Activated naive CD8-positive, alpha-beta T cell (primary cell): Measurements from ENCODE around the gene TRNP1.

Experiments used
- H3K27ac Mint-ChIP-seq: one replicate; pipeline ENCODE4 v1.8.0; 2021; ENCODE audit warnings: mixed read lengths
- H3K27me3 Mint-ChIP-seq: one replicate; pipeline ENCODE4 v1.8.0; 2021; ENCODE audit warnings: mixed read lengths
- H3K36me3 Mint-ChIP-seq: one replicate; pipeline ENCODE4 v1.8.0; 2021; ENCODE audit warnings: mixed read lengths
- H3K4me1 Mint-ChIP-seq: one replicate; pipeline ENCODE4 v1.8.0; 2021; ENCODE audit warnings: low read depth, mixed read lengths
- H3K4me3 Mint-ChIP-seq: one replicate; pipeline ENCODE4 v1.8.0; 2021; ENCODE audit warnings: mild to moderate bottlenecking, mixed read lengths
- H3K9me3 Mint-ChIP-seq: one replicate; pipeline ENCODE4 v1.8.0; 2021; ENCODE audit warnings: low read depth, mixed read lengths

TRNP1 gene

GRCh38 chr1:27021354-27022031 is 28.0 kb downstream of the TRNP1 start:
- H3K9me3 Mint-ChIP-seq, result no peaks in the 10 kb centered on the region
- no peak overlapping the region for H3K27ac Mint-ChIP-seq
- no peak overlapping the region for H3K4me3 Mint-ChIP-seq
- H3K27me3 Mint-ChIP-seq, result peaks cover under 1% of the 10 kb centered on the region
- no peaks in the 10 kb centered on the region for H3K4me1 Mint-ChIP-seq
- H3K36me3 Mint-ChIP-seq, result no peaks in the 10 kb centered on the region

- Mint-ChIP-seq H3K4me1 (no peaks in the 10 kb centered on the region), H3K27me3 (no peaks in the 10 kb centered on the region), H3K9me3 (no peaks in the 10 kb centered on the region), H3K4me3 (no peak overlapping the region), H3K36me3 (no peaks in the 10 kb centered on the region), H3K27ac (no peak overlapping the region)
Measured at GRCh38 chr1:27025718-27026117, 32.2 kb downstream of the TRNP1 start.

GRCh38 chr1:27026621-27027574 is 33.4 kb downstream of the TRNP1 start:
- Mint-ChIP-seq H3K27ac (no peak overlapping the region), H3K4me3 (no peak overlapping the region), H3K36me3 (no peaks in the 10 kb centered on the region), H3K4me1 (peaks cover 2% of the 10 kb centered on the region), H3K27me3 (no peaks in the 10 kb centered on the region), H3K9me3 (no peaks in the 10 kb centered on the region)

- H3K27me3 Mint-ChIP-seq, result no peaks in the 10 kb centered on the region
- H3K9me3 Mint-ChIP-seq, result no peaks in the 10 kb centered on the region
- H3K36me3 Mint-ChIP-seq, result no peaks in the 10 kb centered on the region
- H3K27ac Mint-ChIP-seq, result no peak overlapping the region
- H3K4me1 Mint-ChIP-seq, result peaks cover 3% of the 10 kb centered on the region
- no peak overlapping the region for H3K4me3 Mint-ChIP-seq
Measured at GRCh38 chr1:27027575-27028250, 34.2 kb downstream of the TRNP1 start.

- Mint-ChIP-seq H3K4me1 (peaks cover 3% of the 10 kb centered on the region), H3K36me3 (no peaks in the 10 kb centered on the region), H3K27me3 (no peaks in the 10 kb centered on the region), H3K9me3 (no peaks in the 10 kb centered on the region), H3K4me3 (no peak overlapping the region), H3K27ac (no peak overlapping the region)
Measured at GRCh38 chr1:27029517-27029916, 36.0 kb downstream of the TRNP1 start.

GRCh38 chr1:27031235-27032118 is 38.0 kb downstream of the TRNP1 start:
- Mint-ChIP-seq H3K27me3 (no peaks in the 10 kb centered on the region), H3K9me3 (no peaks in the 10 kb centered on the region), H3K4me3 (peak overlapping the region; percentile 30), H3K4me1 (peaks cover 3% of the 10 kb centered on the region), H3K27ac (no peak overlapping the region), H3K36me3 (no peaks in the 10 kb centered on the region)

- Mint-ChIP-seq H3K4me1 (peaks cover 3% of the 10 kb centered on the region), H3K36me3 (no peaks in the 10 kb centered on the region), H3K9me3 (no peaks in the 10 kb centered on the region), H3K27ac (no peak overlapping the region), H3K4me3 (no peak overlapping the region), H3K27me3 (no peaks in the 10 kb centered on the region)
Measured at GRCh38 chr1:27032119-27032461, 38.6 kb downstream of the TRNP1 start.

- Mint-ChIP-seq H3K9me3 (no peaks in the 10 kb centered on the region), H3K27me3 (peaks cover 1% of the 10 kb centered on the region), H3K4me3 (no peak overlapping the region), H3K4me1 (peaks cover 3% of the 10 kb centered on the region), H3K27ac (no peak overlapping the region), H3K36me3 (no peaks in the 10 kb centered on the region)
Measured at GRCh38 chr1:27033043-27033746, 39.7 kb downstream of the TRNP1 start.

GRCh38 chr1:27035344-27035743 is 41.9 kb downstream of the TRNP1 start:
- H3K36me3 Mint-ChIP-seq, result no peaks in the 10 kb centered on the region
- H3K27ac Mint-ChIP-seq, result no peak overlapping the region
- no peaks in the 10 kb centered on the region for H3K9me3 Mint-ChIP-seq
- peaks cover 1% of the 10 kb centered on the region for H3K27me3 Mint-ChIP-seq
- peaks cover 3% of the 10 kb centered on the region for H3K4me1 Mint-ChIP-seq
- no peak overlapping the region for H3K4me3 Mint-ChIP-seq

- Mint-ChIP-seq H3K36me3 (no peaks in the 10 kb centered on the region), H3K9me3 (no peaks in the 10 kb centered on the region), H3K4me1 (peaks cover 3% of the 10 kb centered on the region), H3K4me3 (no peak overlapping the region), H3K27ac (no peak overlapping the region), H3K27me3 (peaks cover 1% of the 10 kb centered on the region)
Measured at GRCh38 chr1:27036718-27037117, 43.2 kb downstream of the TRNP1 start.

GRCh38 chr1:27037518-27037917 is 44.0 kb downstream of the TRNP1 start:
- Mint-ChIP-seq H3K27ac (no peak overlapping the region), H3K27me3 (peaks cover 1% of the 10 kb centered on the region), H3K36me3 (no peaks in the 10 kb centered on the region)

GRCh38 chr1:27038020-27038419 is 44.5 kb downstream of the TRNP1 start:
- Mint-ChIP-seq H3K9me3 (no peaks in the 10 kb centered on the region), H3K4me1 (no peaks in the 10 kb centered on the region), H3K27ac (no peak overlapping the region), H3K36me3 (no peaks in the 10 kb centered on the region), H3K27me3 (peaks cover 1% of the 10 kb centered on the region), H3K4me3 (no peak overlapping the region)

More at GRCh38 chr1:27037518-27037917, 44.0 kb downstream of the TRNP1 start:
- H3K4me1 Mint-ChIP-seq, result no peaks in the 10 kb centered on the region
- no peak overlapping the region for H3K4me3 Mint-ChIP-seq
- no peaks in the 10 kb centered on the region for H3K9me3 Mint-ChIP-seq

GRCh38 chr1:27042670-27043069 is 49.2 kb downstream of the TRNP1 start:
- Mint-ChIP-seq H3K4me1 (peaks cover 20% of the 10 kb centered on the region), H3K36me3 (no peaks in the 10 kb centered on the region), H3K9me3 (no peaks in the 10 kb centered on the region), H3K27me3 (peaks cover 1% of the 10 kb centered on the region), H3K27ac (no peak overlapping the region), H3K4me3 (no peak overlapping the region)

GRCh38 chr1:27044613-27045151 is 51.2 kb downstream of the TRNP1 start:
- Mint-ChIP-seq H3K27me3 (no peaks in the 10 kb centered on the region), H3K4me3 (peak overlapping the region; percentile 20), H3K9me3 (no peaks in the 10 kb centered on the region), H3K36me3 (no peaks in the 10 kb centered on the region), H3K4me1 (peaks cover 20% of the 10 kb centered on the region), H3K27ac (no peak overlapping the region)
